ENCODE data around the gene PLCD3.

- TF ChIP-seq EP300 (IDR thresholded peaks at IDR 0.05) (no peak), CTCF (IDR thresholded peaks at IDR 0.05) (no peak)
These were observed 39.9 kb upstream of the PLCD3 start for GRCh38 chr17:45172232-45172540.

Measured in gastroesophageal sphincter (tissue), 3 donors.